Stimulated activated naive CD8-positive, alpha-beta T cell treated with anti-CD3 and anti-CD28 coated beads, Interleukin-15, Interleukin-2, amounts not matched to agents 100 ng/mL and 50 ng/mL, for 24 hours (primary cell): ENCODE measurements around the gene FHIT.
A peak's percentile ranks its signal among the peaks of the same experiment; 100 is the strongest.

Experiments used
- H3K27ac Mint-ChIP-seq: one replicate; pipeline ENCODE4 v1.8.0; 2021; ENCODE audit warnings: mild to moderate bottlenecking, mixed read lengths
- H3K27me3 Mint-ChIP-seq: one replicate; pipeline ENCODE4 v1.8.0; 2021; ENCODE audit warnings: mixed read lengths
- H3K36me3 Mint-ChIP-seq: one replicate; pipeline ENCODE4 v1.8.0; 2021; ENCODE audit warnings: low read depth, mixed read lengths
- H3K4me1 Mint-ChIP-seq: one replicate; pipeline ENCODE4 v1.8.0; 2021; ENCODE audit warnings: low read depth, mixed read lengths
- H3K4me3 Mint-ChIP-seq: one replicate; pipeline ENCODE4 v1.8.0; 2021; ENCODE audit warnings: mild to moderate bottlenecking, mixed read lengths
- H3K9me3 Mint-ChIP-seq: one replicate; pipeline ENCODE4 v1.8.0; 2021; ENCODE audit warnings: mixed read lengths

Gene FHIT

DNA sequence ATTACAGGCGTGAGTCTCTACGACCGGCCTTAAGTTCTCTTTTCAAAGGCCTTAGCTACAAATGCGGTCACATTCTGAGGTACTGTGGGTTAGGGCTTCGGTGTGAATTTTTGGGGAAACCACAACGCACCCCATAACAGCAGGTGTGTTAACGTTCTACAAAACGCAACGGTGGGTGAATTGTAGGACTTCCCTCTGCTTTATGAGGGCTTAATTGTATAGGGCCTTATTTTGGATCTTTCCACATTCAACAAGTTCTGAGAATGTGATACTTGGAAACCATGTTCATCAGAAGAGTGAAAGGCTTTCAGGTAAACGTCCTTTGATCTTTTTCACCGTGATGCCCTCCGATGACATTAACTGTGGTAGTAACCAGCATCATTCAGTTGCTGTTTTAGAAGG is 1202.8 kb downstream of the FHIT start:
- Mint-ChIP-seq H3K36me3 (peaks cover 11% of the 10 kb centered on the region), H3K4me3 (peak overlapping the region; percentile 42), H3K27ac (peak overlapping the region; percentile 38), H3K9me3 (peaks cover 11% of the 10 kb centered on the region), H3K27me3 (no peaks in the 10 kb centered on the region), H3K4me1 (peaks cover 29% of the 10 kb centered on the region)

DNA sequence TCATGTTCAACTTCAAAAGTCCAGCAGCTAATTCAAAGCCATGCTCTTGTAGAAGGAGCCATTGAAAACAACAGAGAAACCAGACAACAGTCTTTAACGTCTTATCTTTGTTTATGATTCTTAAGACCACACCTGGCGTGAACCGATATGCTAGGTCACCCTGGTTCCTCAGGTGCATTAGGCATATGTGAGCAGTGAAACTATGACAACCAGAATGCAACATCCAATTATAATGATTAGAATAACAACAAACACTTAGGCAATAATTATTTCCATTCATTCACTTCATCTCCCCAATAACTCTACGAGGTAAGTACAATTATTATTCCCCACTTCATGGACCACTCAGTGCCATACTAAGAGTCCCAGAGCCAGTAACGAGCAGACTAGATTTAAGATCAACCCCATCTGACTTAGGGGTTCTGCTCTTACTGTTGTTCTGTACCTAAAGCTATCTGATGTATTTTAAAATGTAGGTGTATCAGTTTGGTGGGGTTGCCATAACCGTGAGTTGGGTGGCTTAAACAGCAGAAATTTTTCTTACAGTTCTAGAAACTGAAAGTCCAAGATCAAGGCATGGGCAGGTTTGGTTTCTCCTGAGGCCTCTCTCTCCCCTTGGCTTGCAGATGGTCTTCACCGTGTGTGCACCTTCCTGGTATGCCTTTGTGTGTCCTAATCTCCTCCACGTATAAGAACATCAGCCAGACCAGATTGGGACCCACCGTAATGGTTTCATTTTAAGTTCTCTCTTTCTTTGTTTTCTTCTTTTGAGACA is 1203.6 kb downstream of the FHIT start:
- H3K36me3 Mint-ChIP-seq = peaks cover 11% of the 10 kb centered on the region
- no peaks in the 10 kb centered on the region for H3K27me3 Mint-ChIP-seq
- peaks cover 23% of the 10 kb centered on the region for H3K4me1 Mint-ChIP-seq
- peak overlapping the region; percentile 5 for H3K4me3 Mint-ChIP-seq
- peaks cover 11% of the 10 kb centered on the region for H3K9me3 Mint-ChIP-seq
- H3K27ac Mint-ChIP-seq = peak overlapping the region; percentile 38

GRCh38 chr3:60046210-60046609 is 1205.0 kb downstream of the FHIT start:
- H3K27ac Mint-ChIP-seq = no peak overlapping the region
- H3K27me3 Mint-ChIP-seq = no peaks in the 10 kb centered on the region
- peaks cover 11% of the 10 kb centered on the region for H3K9me3 Mint-ChIP-seq
- peaks cover 19% of the 10 kb centered on the region for H3K4me1 Mint-ChIP-seq
- no peak overlapping the region for H3K4me3 Mint-ChIP-seq
- H3K36me3 Mint-ChIP-seq = peaks cover 11% of the 10 kb centered on the region

DNA sequence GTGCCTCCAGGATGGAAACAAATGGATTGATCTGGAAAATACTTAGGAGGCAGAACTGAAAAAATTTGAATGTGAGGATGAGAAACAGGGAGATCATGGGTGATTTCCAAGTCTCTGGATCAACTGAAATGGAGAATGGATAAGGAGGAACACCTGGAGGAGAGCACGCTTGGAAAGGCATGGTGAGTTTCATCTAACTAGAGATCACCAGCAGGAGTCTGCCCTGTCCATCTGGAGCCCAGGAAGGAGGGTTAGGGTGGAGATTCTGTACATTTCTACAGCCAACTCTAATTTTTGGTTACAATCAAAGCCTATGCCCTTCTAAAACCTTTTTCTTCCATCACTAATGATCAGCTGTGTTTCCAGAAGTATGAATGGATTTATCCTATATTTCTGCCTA is 1205.6 kb downstream of the FHIT start:
- no peak overlapping the region for H3K4me3 Mint-ChIP-seq
- H3K9me3 Mint-ChIP-seq = peaks cover 11% of the 10 kb centered on the region
- H3K36me3 Mint-ChIP-seq = peaks cover 11% of the 10 kb centered on the region
- no peak overlapping the region for H3K27ac Mint-ChIP-seq
- peaks cover 19% of the 10 kb centered on the region for H3K4me1 Mint-ChIP-seq
- H3K27me3 Mint-ChIP-seq = no peaks in the 10 kb centered on the region

DNA sequence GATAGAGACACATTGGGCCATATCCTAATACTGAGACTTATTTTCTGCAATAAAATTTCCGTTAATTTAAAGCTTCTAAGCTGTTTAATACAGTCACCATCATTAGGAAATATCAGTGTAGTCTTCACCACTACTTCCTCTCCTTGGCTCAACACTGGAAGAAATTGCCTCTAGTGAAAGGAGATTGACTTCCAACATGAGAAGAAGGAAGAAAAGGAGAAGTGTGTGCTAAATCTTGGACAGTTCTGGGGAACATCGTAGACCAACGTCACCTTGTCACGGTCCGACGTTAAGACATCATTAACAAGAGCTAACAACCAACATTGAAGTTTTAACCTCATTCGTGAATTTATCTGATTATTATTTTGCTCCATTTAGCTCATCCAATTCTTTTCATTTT is 1214.4 kb downstream of the FHIT start:
- no peak overlapping the region for H3K4me3 Mint-ChIP-seq
- H3K36me3 Mint-ChIP-seq = peaks cover 5% of the 10 kb centered on the region
- no peak overlapping the region for H3K27ac Mint-ChIP-seq
- H3K9me3 Mint-ChIP-seq = peaks cover 7% of the 10 kb centered on the region
- H3K4me1 Mint-ChIP-seq = peaks cover 5% of the 10 kb centered on the region
- H3K27me3 Mint-ChIP-seq = no peaks in the 10 kb centered on the region

DNA sequence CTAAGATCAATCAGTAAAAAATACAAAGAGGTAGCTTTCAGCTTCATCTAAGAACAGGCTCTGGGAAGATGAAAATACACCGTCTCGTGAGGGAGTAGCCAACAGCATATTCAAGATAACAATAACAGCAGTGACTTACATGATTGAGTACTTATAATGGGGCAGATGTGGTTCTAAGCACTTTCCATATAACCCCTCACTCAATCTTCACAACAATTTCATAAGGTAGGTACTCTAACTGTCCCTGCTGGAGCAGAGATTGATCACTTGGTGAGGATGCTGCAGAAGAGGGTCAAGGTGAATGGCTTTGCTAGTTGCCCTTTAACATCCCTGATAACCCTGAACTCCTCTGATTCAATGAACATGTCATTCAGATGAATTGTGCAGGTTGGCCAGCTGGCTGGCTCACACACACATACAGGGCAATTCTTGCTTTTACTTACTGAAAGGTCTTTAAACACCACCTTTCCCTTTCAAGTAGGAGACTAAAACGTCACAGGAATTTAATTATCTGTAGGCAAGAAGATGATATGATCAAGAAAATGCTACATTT is 1217.3 kb downstream of the FHIT start:
- no peak overlapping the region for H3K4me3 Mint-ChIP-seq
- peaks cover 5% of the 10 kb centered on the region for H3K4me1 Mint-ChIP-seq
- H3K9me3 Mint-ChIP-seq = peaks cover 4% of the 10 kb centered on the region
- H3K36me3 Mint-ChIP-seq = no peaks in the 10 kb centered on the region
- H3K27ac Mint-ChIP-seq = no peak overlapping the region
- H3K27me3 Mint-ChIP-seq = no peaks in the 10 kb centered on the region

DNA sequence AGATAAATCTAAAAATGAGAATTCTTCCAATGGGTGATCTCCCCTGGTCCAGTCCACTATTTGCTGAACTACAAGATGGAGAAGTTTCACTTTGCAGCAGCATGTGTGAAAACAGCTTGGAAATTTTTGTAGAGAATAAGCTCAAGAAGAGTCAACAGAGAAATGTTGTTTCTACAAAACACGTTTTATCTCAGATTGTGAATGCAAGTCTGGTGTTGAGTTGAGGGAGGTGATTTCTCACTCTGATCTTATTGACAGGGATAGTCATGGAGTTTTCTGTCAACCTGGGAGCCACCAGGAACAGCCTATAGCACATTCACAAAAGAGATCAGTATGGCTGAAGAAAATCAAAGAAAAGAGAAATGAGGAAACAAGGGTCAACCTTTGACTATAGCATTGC is 1220.3 kb downstream of the FHIT start:
- Mint-ChIP-seq H3K27ac (no peak overlapping the region), H3K27me3 (no peaks in the 10 kb centered on the region), H3K9me3 (no peaks in the 10 kb centered on the region), H3K36me3 (no peaks in the 10 kb centered on the region), H3K4me1 (peaks cover 15% of the 10 kb centered on the region), H3K4me3 (no peak overlapping the region)

DNA sequence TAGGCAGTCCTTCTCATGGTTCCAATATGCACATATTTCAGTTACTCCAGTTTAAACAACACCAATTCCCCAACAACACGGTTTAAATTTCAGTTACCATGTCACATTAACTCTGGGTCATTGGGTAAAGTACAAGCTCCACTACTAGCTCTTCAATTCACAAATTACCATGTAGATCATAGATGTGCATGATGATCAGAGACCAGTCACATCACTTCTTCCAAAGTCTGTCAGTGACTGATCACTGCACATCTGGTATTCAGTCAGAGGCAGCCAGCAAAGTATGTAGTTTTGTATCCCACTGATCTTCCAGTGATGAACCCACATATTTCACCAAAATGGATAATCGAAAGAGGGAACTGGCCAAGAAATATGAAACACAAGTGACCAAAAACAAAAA is 1223.0 kb downstream of the FHIT start:
- H3K27ac Mint-ChIP-seq = no peak overlapping the region

DNA sequence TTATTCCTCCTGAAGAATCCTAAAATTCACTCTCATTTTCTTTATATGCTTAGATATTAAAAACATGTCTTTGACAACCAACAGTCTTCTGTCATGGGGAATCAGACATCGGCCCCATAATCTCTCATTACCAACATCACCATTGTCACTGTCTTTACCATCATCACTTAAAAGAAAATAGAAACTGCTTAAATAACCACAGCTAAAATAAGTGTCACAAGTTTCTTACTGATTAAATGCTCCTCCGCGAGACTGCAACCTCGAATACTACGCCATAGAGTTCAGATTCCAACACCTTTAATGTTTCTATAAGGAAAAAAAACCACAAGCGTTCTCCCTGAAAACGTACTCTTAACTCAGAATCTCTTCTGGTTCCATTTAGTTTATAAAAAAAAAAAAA is 1223.9 kb downstream of the FHIT start:
- Mint-ChIP-seq H3K4me3 (peak overlapping the region; percentile 12), H3K4me1 (peaks cover 34% of the 10 kb centered on the region)

More for the DNA sequence above, 1223.0 kb downstream of the FHIT start:
- H3K4me3 Mint-ChIP-seq = no peak overlapping the region
- no peaks in the 10 kb centered on the region for H3K9me3 Mint-ChIP-seq
- H3K27me3 Mint-ChIP-seq = no peaks in the 10 kb centered on the region
- H3K4me1 Mint-ChIP-seq = peaks cover 29% of the 10 kb centered on the region
- no peaks in the 10 kb centered on the region for H3K36me3 Mint-ChIP-seq

GRCh38 chr3:60025096-60026050 is 1225.9 kb downstream of the FHIT start:
- Mint-ChIP-seq H3K36me3 (no peaks in the 10 kb centered on the region), H3K4me1 (peaks cover 34% of the 10 kb centered on the region), H3K27me3 (no peaks in the 10 kb centered on the region), H3K27ac (no peak overlapping the region), H3K9me3 (no peaks in the 10 kb centered on the region), H3K4me3 (no peak overlapping the region)

More for the DNA sequence above, 1223.9 kb downstream of the FHIT start:
- no peaks in the 10 kb centered on the region for H3K9me3 Mint-ChIP-seq
- no peak overlapping the region for H3K27ac Mint-ChIP-seq
- H3K36me3 Mint-ChIP-seq = no peaks in the 10 kb centered on the region
- no peaks in the 10 kb centered on the region for H3K27me3 Mint-ChIP-seq

- Mint-ChIP-seq H3K4me3 (no peak overlapping the region), H3K27me3 (no peaks in the 10 kb centered on the region), H3K4me1 (peaks cover 34% of the 10 kb centered on the region), H3K36me3 (no peaks in the 10 kb centered on the region), H3K27ac (no peak overlapping the region), H3K9me3 (peaks cover 5% of the 10 kb centered on the region)
These were observed 1226.9 kb downstream of the FHIT start for GRCh38 chr3:60024400-60024799.

- Mint-ChIP-seq H3K9me3 (peaks cover 8% of the 10 kb centered on the region), H3K4me1 (peaks cover 38% of the 10 kb centered on the region), H3K27ac (no peak overlapping the region), H3K27me3 (no peaks in the 10 kb centered on the region), H3K4me3 (no peak overlapping the region), H3K36me3 (peaks cover 9% of the 10 kb centered on the region)
These were observed 1228.1 kb downstream of the FHIT start for GRCh38 chr3:60023189-60023588.

GRCh38 chr3:60017631-60018030 is 1233.6 kb downstream of the FHIT start:
- peak overlapping the region; percentile 90 for H3K27ac Mint-ChIP-seq

DNA sequence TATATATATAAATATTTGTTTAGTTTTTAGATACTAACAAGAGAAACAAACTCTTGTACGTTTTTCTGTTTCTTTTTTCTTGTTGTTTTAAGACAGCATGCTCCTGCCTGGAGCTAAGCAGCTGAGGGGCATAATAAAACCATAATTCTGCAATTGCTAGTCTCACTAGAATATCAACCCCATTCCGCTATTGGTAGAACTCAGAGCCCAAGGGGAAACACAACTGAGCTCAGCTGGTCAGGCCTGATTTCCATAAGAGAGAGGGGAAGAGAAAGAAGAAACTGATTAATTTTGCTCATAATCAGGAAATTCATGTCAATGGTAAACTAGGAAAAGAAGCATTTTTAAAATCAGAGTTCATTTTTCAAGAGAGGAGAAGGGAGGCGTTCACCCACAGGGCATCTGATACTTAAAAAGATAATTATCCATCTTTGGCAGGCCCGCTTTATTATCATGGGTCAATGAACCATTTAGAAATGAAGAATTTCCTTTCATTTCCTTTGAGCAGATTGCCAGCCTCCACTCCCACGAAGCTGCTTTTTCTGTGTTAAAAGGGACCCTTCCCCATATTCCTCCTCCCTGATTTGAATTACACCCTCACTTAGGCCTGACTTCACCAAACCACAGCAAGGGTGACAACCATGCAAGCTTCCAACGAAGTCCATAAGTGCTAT is 1236.1 kb downstream of the FHIT start:
- Mint-ChIP-seq H3K27me3 (no peaks in the 10 kb centered on the region), H3K27ac (no peak overlapping the region), H3K9me3 (peaks cover 17% of the 10 kb centered on the region), H3K36me3 (peaks cover 23% of the 10 kb centered on the region), H3K4me1 (peaks cover 61% of the 10 kb centered on the region), H3K4me3 (no peak overlapping the region)

More at GRCh38 chr3:60017631-60018030, 1233.6 kb downstream of the FHIT start:
- Mint-ChIP-seq H3K36me3 (peaks cover 21% of the 10 kb centered on the region), H3K27me3 (no peaks in the 10 kb centered on the region), H3K4me3 (peak overlapping the region; percentile 65), H3K4me1 (peaks cover 36% of the 10 kb centered on the region), H3K9me3 (peaks cover 17% of the 10 kb centered on the region)
